ENCODE measurements around the gene MPO. TPM values are rescaled to one million over a fixed set of nuclear protein-coding genes. Genes with fewer than 3 reads are reported as not detected.

MPO gene
- total RNA-seq, 1 experiment from 2014 or later, result not detected

DNA sequence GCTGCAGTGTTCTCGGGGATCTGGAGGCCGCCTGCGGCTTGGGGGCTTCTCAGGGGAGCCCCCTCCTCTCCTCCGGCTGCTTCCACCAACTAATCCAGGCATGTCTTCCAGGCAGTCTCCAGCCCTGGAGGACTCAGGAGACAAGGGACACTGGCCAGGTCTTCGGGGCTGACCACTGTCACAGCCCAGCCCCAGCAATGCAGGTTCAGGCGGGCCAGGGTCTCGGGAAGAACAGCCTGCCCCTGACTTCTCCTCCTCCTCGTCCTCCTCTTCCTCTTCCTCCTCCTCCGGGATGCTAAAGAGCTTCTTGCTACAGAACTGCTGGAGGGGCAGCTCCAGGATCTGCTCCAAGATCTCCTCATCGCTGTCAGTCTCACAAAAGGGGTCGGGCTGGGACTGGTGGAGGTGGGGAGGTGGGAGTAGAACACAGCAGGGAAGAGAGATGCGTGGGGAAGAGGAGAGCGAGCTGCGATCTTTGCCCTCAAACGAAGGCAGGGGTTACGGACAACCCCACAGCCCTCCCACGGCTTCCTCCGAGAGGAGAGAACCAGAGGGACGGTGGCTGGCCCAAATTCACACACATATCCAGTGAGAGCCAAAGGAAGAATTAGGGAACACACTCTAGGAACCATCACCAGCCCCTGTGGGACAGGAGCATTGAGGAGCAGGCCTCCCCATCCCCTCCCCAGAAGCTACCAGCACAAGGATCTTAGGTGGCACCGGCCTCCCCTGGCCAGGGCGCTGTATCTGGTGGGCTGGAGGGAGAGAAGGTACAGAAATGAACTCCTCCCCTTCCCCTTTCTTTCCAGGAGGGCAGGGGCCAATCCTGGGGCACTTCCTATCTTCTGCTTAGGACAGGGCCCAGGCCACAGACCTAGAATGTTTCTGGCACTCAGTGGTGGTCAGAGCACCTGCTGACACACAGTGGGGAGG lies 28.5 kb upstream of the MPO start:
- Histone ChIP-seq H2BK15ac (ENCODE audit: low read depth, low read length) (no peak overlapping the region), H2AK5ac (ENCODE audit: insufficient read length, low read length) (no peak overlapping the region), H3K79me1 (ENCODE audit: insufficient read depth, low read depth, low read length, poor library complexity, severe bottlenecking) (no peaks in the 10 kb centered on the region), H3K23ac (ENCODE audit: insufficient read length, low read depth, low read length) (no peak overlapping the region), H3K27ac (ENCODE audit: insufficient read length, low read depth, low read length) (no peak overlapping the region), H3K56ac (ENCODE audit: insufficient read length, low read depth, low read length) (no peak overlapping the region), H3K4me2 (ENCODE audit: insufficient read depth, insufficient read length, low read length) (no peak overlapping the region), H3K9ac (ENCODE audit: extremely low read depth, insufficient read length, low read length) (no peak overlapping the region), H4K8ac (replicated peaks; ENCODE audit: insufficient read length, low read depth, low read length) (no peak overlapping the region), H3K9me3 (ENCODE audit: control insufficient read depth, low read depth, low read length) (no peaks in the 10 kb centered on the region), H3T11ph (ENCODE audit: low read length) (no peak overlapping the region), H3K23me2 (ENCODE audit: insufficient read length, low read depth, low read length, poor library complexity, severe bottlenecking) (no peaks in the 10 kb centered on the region), H2AFZ (ENCODE audit: low read length) (no peak overlapping the region), H3K4me1 (ENCODE audit: insufficient read depth, low read length) (no peaks in the 10 kb centered on the region), H3K79me2 (ENCODE audit: insufficient read depth, low read length) (no peaks in the 10 kb centered on the region), H2BK12ac (ENCODE audit: insufficient read length, low read depth, low read length) (no peak overlapping the region), H2BK120ac (ENCODE audit: low read depth, low read length, poor library complexity, severe bottlenecking) (no peak overlapping the region), H3K27me3 (ENCODE audit: insufficient read depth, low read length) (no peaks in the 10 kb centered on the region), H3K4ac (ENCODE audit: low read depth, low read length) (no peak overlapping the region), H3K18ac (ENCODE audit: insufficient read length, low read depth, low read length) (no peak overlapping the region), H2BK20ac (ENCODE audit: low read depth, low read length, poor library complexity, severe bottlenecking) (no peak overlapping the region), H4K5ac (ENCODE audit: insufficient read length, low read depth, low read length) (no peak overlapping the region), H3K14ac (ENCODE audit: insufficient read depth, low read length) (no peak overlapping the region), H4K91ac (ENCODE audit: insufficient read length, low read depth, low read length) (no peak overlapping the region), H4K20me1 (ENCODE audit: control insufficient read depth, insufficient read depth, insufficient read length) (no peaks in the 10 kb centered on the region), H2BK5ac (ENCODE audit: insufficient read length, low read length) (no peak overlapping the region)
- Mint-ChIP-seq H3K36me3 (ENCODE audit: insufficient read depth in 1 of 3, low read depth in 3 of 3) (no peaks in the 10 kb centered on the region), H3K27ac (0 out of 7 replicates have a peak overlapping the region, but pooled peaks of 1 of the 3 experiments have one; percentile 12), H3K9me3 (no peaks in the 10 kb centered on the region), H3K4me1 (peaks cover 0 to 23% of the 10 kb centered on the region in 2 experiments; a peak in 3 of 4 replicates), H3K27me3 (ENCODE audit: low read depth) (peaks cover 2% of the 10 kb centered on the region; the same call in 1 of the 2 replicates), H3K4me3 (no peak overlapping the region)
- DNase-seq, result no peak
- TF ChIP-seq, protein P1, sequence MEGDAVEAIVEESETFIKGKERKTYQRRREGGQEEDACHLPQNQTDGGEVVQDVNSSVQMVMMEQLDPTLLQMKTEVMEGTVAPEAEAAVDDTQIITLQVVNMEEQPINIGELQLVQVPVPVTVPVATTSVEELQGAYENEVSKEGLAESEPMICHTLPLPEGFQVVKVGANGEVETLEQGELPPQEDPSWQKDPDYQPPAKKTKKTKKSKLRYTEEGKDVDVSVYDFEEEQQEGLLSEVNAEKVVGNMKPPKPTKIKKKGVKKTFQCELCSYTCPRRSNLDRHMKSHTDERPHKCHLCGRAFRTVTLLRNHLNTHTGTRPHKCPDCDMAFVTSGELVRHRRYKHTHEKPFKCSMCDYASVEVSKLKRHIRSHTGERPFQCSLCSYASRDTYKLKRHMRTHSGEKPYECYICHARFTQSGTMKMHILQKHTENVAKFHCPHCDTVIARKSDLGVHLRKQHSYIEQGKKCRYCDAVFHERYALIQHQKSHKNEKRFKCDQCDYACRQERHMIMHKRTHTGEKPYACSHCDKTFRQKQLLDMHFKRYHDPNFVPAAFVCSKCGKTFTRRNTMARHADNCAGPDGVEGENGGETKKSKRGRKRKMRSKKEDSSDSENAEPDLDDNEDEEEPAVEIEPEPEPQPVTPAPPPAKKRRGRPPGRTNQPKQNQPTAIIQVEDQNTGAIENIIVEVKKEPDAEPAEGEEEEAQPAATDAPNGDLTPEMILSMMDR (conservative IDR thresholded peaks at IDR 0.05), result no peak
- no CpG with 5 or more reads among the region's 21 CpGs for WGBS (ENCODE audit: extremely low coverage, insufficient read length, low lambda C conversion rate)
